H9 (cell line): Measurements from ENCODE around the gene PSMB8. TPM values are rescaled to one million over a fixed set of nuclear protein-coding genes. Genes with fewer than 3 reads are reported as not detected.

ENCODE experiments used
- DNase-seq: peaks from one replicate; pipeline ENCODE4 v3.0.0-alpha.2; 2017
- H2AFZ ChIP-seq: one replicate; pipeline ENCODE4 v1.6.1; 2013; ENCODE audit warnings: mild to moderate bottlenecking, low read length, control low read depth, moderate library complexity
- H2AK5ac ChIP-seq: 2 replicates; pipeline ENCODE4 v1.6.1; 2013; ENCODE audit warnings: low read length, control low read depth, mixed read lengths; ENCODE audit not compliant: insufficient read length
- H2BK120ac ChIP-seq: one replicate; pipeline ENCODE4 v1.6.1; 2013; ENCODE audit warnings: low read depth, mild to moderate bottlenecking, low read length, control low read depth, inconsistent platforms; ENCODE audit not compliant: poor library complexity, severe bottlenecking
- H2BK12ac ChIP-seq: 2 replicates; pipeline ENCODE4 v1.6.1; 2013; ENCODE audit warnings: low read length, control low read depth, mixed read lengths, low read depth; ENCODE audit not compliant: insufficient read length
- H2BK15ac ChIP-seq: 2 replicates; pipeline ENCODE4 v1.6.1; 2013; ENCODE audit warnings: low read depth, low read length, control low read depth
- H2BK20ac ChIP-seq: one replicate; pipeline ENCODE4 v1.6.1; 2013; ENCODE audit warnings: low read depth, mild to moderate bottlenecking, low read length, control low read depth, inconsistent platforms; ENCODE audit not compliant: poor library complexity, severe bottlenecking
- H2BK5ac ChIP-seq: 2 replicates; pipeline ENCODE4 v1.6.1; 2013; ENCODE audit warnings: low read length, control low read depth, mixed read lengths; ENCODE audit not compliant: insufficient read length
- H3K14ac ChIP-seq: 2 replicates; pipeline ENCODE4 v1.6.1; 2013; ENCODE audit warnings: low read length, control low read depth; ENCODE audit not compliant: insufficient read depth
- H3K18ac ChIP-seq: 2 replicates; pipeline ENCODE4 v1.6.1; 2013; ENCODE audit warnings: low read depth, mild to moderate bottlenecking, mixed read lengths, low read length, control low read depth; ENCODE audit not compliant: insufficient read length
- H3K23ac ChIP-seq: 2 replicates; pipeline ENCODE4 v1.6.1; 2013; ENCODE audit warnings: low read length, control low read depth, mixed read lengths, low read depth; ENCODE audit not compliant: insufficient read length
- H3K23me2 ChIP-seq: 2 replicates; pipeline ENCODE4 v1.6.1; 2013; ENCODE audit warnings: low read depth, mild to moderate bottlenecking, mixed read lengths, low read length, control low read depth; ENCODE audit not compliant: insufficient read length, poor library complexity, severe bottlenecking
- H3K27ac ChIP-seq: 2 replicates; pipeline ENCODE4 v1.5.1; 2013; ENCODE audit warnings: low read length, control low read depth, mixed read lengths, low read depth; ENCODE audit not compliant: insufficient read length
- H3K27me3 ChIP-seq: 2 replicates; pipeline ENCODE4 v1.6.1; 2013; ENCODE audit warnings: low read length, control low read depth, inconsistent platforms; ENCODE audit not compliant: insufficient read depth
- H3K4ac ChIP-seq: 2 replicates; pipeline ENCODE4 v1.6.1; 2013; ENCODE audit warnings: low read depth, mild to moderate bottlenecking, control low read depth, inconsistent platforms, low read length, moderate library complexity
- H3K4me1 ChIP-seq: 2 replicates; pipeline ENCODE4 v1.6.1; 2013; ENCODE audit warnings: low read length, control low read depth, inconsistent platforms; ENCODE audit not compliant: insufficient read depth
- H3K4me2 ChIP-seq: 2 replicates; pipeline ENCODE4 v1.6.1; 2013; ENCODE audit warnings: low read length, control low read depth, mixed read lengths; ENCODE audit not compliant: insufficient read length, insufficient read depth
- H3K56ac ChIP-seq: 2 replicates; pipeline ENCODE4 v1.6.1; 2013; ENCODE audit warnings: low read depth, mild to moderate bottlenecking, mixed read lengths, low read length, control low read depth; ENCODE audit not compliant: insufficient read length
- H3K79me1 ChIP-seq: 2 replicates; pipeline ENCODE4 v1.6.1; 2013; ENCODE audit warnings: low read depth, mild to moderate bottlenecking, moderate library complexity, low read length, control low read depth, inconsistent platforms; ENCODE audit not compliant: insufficient read depth, poor library complexity, severe bottlenecking
- H3K79me2 ChIP-seq: 2 replicates; pipeline ENCODE4 v1.6.1; 2013; ENCODE audit warnings: low read length, control low read depth, inconsistent platforms; ENCODE audit not compliant: insufficient read depth
- H3K9ac ChIP-seq: 2 replicates; pipeline ENCODE4 v1.6.1; 2013; ENCODE audit warnings: low read length, control low read depth, mixed read lengths; ENCODE audit not compliant: insufficient read length; ENCODE audit errors: extremely low read depth
- H3K9me3 ChIP-seq: one replicate; pipeline ENCODE4 v1.6.1; 2013; ENCODE audit warnings: low read depth, low read length, inconsistent platforms; ENCODE audit not compliant: control insufficient read depth
- H3T11ph ChIP-seq: one replicate; pipeline ENCODE4 v1.6.1; 2013; ENCODE audit warnings: mild to moderate bottlenecking, low read length, control low read depth, inconsistent platforms
- H4K20me1 ChIP-seq: one replicate; pipeline ENCODE4 v1.6.1; 2013; ENCODE audit not compliant: control insufficient read depth, insufficient read length, insufficient read depth
- H4K5ac ChIP-seq: 2 replicates; pipeline ENCODE4 v1.6.1; 2013; ENCODE audit warnings: low read depth, mild to moderate bottlenecking, mixed read lengths, low read length, control low read depth; ENCODE audit not compliant: insufficient read length
- H4K8ac ChIP-seq: replicated peaks from 2 replicates; pipeline ENCODE4 v1.6.1; 2013; ENCODE audit warnings: low read length, control low read depth, mixed read lengths, low read depth; ENCODE audit not compliant: insufficient read length
- H4K91ac ChIP-seq: 2 replicates; pipeline ENCODE4 v1.6.1; 2013; ENCODE audit warnings: low read depth, mild to moderate bottlenecking, moderate library complexity, mixed read lengths, low read length, control low read depth; ENCODE audit not compliant: insufficient read length
- H3K27ac Mint-ChIP-seq, 3 experiments: 2 replicates in 2 of 3; 3 replicates in 1 of 3; pipeline ENCODE4 v1.8.0; 2020 to 2021; ENCODE audit warnings: mixed read lengths in 3 of 3, mild to moderate bottlenecking in 1 of 3, moderate library complexity in 1 of 3
- H3K27me3 Mint-ChIP-seq: 2 replicates; pipeline ENCODE4 v1.8.0; 2021; ENCODE audit warnings: low read depth, mild to moderate bottlenecking, moderate library complexity, mixed read lengths
- H3K36me3 Mint-ChIP-seq, 3 experiments: 2 replicates in 2 of 3; 3 replicates in 1 of 3; pipeline ENCODE4 v1.8.0; 2020 to 2021; ENCODE audit warnings: low read depth in 3 of 3, mixed read lengths in 3 of 3; ENCODE audit not compliant: insufficient read depth in 1 of 3
- H3K4me1 Mint-ChIP-seq, 2 experiments: 2 replicates each; pipeline ENCODE4 v1.8.0; 2020; ENCODE audit warnings: mixed read lengths in 2 of 2
- H3K4me3 Mint-ChIP-seq, 2 experiments: 2 replicates in 1 of 2; 3 replicates in 1 of 2; pipeline ENCODE4 v1.8.0; 2020 to 2021; ENCODE audit warnings: mild to moderate bottlenecking in 2 of 2, mixed read lengths in 2 of 2, moderate library complexity in 1 of 2
- H3K9me3 Mint-ChIP-seq, 2 experiments: 2 replicates in 1 of 2; 3 replicates in 1 of 2; pipeline ENCODE4 v1.8.0; 2020; ENCODE audit warnings: mild to moderate bottlenecking in 2 of 2, mixed read lengths in 2 of 2, moderate library complexity in 1 of 2
- WGBS: extraction: QIAGEN DNeasy Blood & Tissue Kit; methylation state at CpG from one replicate; pipeline ENCODE4 v1.1.7; 2013; ENCODE audit warnings: missing lambda C conversion rate, low lambda C conversion rate, mixed read lengths; ENCODE audit not compliant: insufficient read length; ENCODE audit errors: extremely low coverage; 5-methylcytosine and 5-hydroxymethylcytosine counted together
- total RNA-seq: library from RNA; stranded (reverse); gene quantifications from 2 replicates; pipeline ENCODE4 v1.2.1, GENCODE V29; 2021
- TF ChIP-seq, protein P1 (sequence below): fragments of 200-600 bp; sonication (generic); conservative IDR thresholded peaks from 3 replicates; pipeline ENCODE4 v1.8.0; 2021; ENCODE audit warnings: antibody characterized with exemption, mild to moderate bottlenecking

PSMB8 gene
- total RNA-seq, 1 experiment from 2014 or later = 19.1 TPM

DNA sequence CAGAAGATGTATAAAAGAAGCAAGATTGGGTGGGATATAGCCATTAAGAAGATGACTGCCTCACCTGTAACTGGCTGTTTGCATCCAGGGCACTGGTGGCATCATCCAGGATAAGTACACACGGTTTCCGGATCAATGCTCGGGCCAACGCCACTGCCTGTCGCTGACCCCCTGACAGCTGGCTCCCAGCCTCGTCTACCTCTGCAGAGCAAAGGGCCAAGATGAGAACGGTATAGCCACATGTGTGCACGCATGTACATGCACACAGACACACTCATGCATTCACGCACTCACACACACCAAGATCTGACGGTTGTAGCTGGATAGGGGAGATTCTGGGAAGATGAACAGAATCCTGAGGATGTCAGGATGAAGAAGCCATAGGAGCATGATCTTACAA is 3.2 kb upstream of the PSMB8 start:
- Histone ChIP-seq H3T11ph (no peak overlapping the region), H4K20me1 (no peaks in the 10 kb centered on the region), H3K56ac (no peak overlapping the region), H3K23ac (no peak overlapping the region), H3K9ac (no peak overlapping the region), H3K9me3 (no peaks in the 10 kb centered on the region), H4K5ac (no peak overlapping the region), H3K18ac (no peak overlapping the region), H2BK20ac (no peak overlapping the region), H3K14ac (no peak overlapping the region), H3K79me1 (no peaks in the 10 kb centered on the region), H2BK12ac (no peak overlapping the region), H2BK5ac (no peak overlapping the region), H3K4ac (no peak overlapping the region), H3K27ac (no peak overlapping the region), H4K91ac (no peak overlapping the region), H3K27me3 (no peaks in the 10 kb centered on the region), H2AFZ (no peak overlapping the region), H2AK5ac (no peak overlapping the region), H3K23me2 (peaks cover 11% of the 10 kb centered on the region), H3K79me2 (no peaks in the 10 kb centered on the region), H2BK15ac (no peak overlapping the region), H3K4me2 (no peak overlapping the region), H4K8ac (no peak overlapping the region), H2BK120ac (no peak overlapping the region), H3K4me1 (peaks cover 2% of the 10 kb centered on the region; the same call in 1 of the 2 replicates)
- H3K4me1 Mint-ChIP-seq = peaks cover 3 to 6% of the 10 kb centered on the region in 2 experiments
- no peak overlapping the region for H3K27ac Mint-ChIP-seq
- WGBS = no CpG with 5 or more reads among the region's 10 CpGs
- H3K36me3 Mint-ChIP-seq = peaks cover 5 to 41% (median 12%) of the 10 kb centered on the region in 3 experiments
- TF ChIP-seq, protein P1, sequence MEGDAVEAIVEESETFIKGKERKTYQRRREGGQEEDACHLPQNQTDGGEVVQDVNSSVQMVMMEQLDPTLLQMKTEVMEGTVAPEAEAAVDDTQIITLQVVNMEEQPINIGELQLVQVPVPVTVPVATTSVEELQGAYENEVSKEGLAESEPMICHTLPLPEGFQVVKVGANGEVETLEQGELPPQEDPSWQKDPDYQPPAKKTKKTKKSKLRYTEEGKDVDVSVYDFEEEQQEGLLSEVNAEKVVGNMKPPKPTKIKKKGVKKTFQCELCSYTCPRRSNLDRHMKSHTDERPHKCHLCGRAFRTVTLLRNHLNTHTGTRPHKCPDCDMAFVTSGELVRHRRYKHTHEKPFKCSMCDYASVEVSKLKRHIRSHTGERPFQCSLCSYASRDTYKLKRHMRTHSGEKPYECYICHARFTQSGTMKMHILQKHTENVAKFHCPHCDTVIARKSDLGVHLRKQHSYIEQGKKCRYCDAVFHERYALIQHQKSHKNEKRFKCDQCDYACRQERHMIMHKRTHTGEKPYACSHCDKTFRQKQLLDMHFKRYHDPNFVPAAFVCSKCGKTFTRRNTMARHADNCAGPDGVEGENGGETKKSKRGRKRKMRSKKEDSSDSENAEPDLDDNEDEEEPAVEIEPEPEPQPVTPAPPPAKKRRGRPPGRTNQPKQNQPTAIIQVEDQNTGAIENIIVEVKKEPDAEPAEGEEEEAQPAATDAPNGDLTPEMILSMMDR = no peak
- no peaks in the 10 kb centered on the region for H3K9me3 Mint-ChIP-seq
- peaks cover 40% of the 10 kb centered on the region for H3K27me3 Mint-ChIP-seq
- H3K4me3 Mint-ChIP-seq = no peak overlapping the region
- DNase-seq = no peak
